Mesendoderm (in vitro differentiated cells): ENCODE results near the gene GRID2.

Experiments
- DNase-seq: peaks from one replicate; pipeline ENCODE4 v3.0.0; 2013
- H2AK5ac ChIP-seq: 2 replicates; pipeline ENCODE4 v1.6.1; 2013; ENCODE audit warnings: low read length, inconsistent platforms
- H2BK120ac ChIP-seq: 2 replicates; pipeline ENCODE4 v1.6.1; 2013; ENCODE audit warnings: low read depth, mild to moderate bottlenecking, low read length, moderate library complexity, mixed read lengths
- H2BK15ac ChIP-seq: replicated peaks from 2 replicates; pipeline ENCODE4 v1.6.1; 2013; ENCODE audit warnings: low read depth, mild to moderate bottlenecking, moderate library complexity
- H2BK5ac ChIP-seq: 2 replicates; pipeline ENCODE4 v1.6.1; 2013; ENCODE audit warnings: low read length, inconsistent platforms
- H3K18ac ChIP-seq: 2 replicates; pipeline ENCODE4 v1.6.1; 2013; ENCODE audit warnings: mild to moderate bottlenecking, low read length, mixed read lengths
- H3K23ac ChIP-seq: one replicate; pipeline ENCODE4 v1.6.1; 2013; ENCODE audit warnings: low read length
- H3K27ac ChIP-seq: 2 replicates; pipeline ENCODE4 v1.5.1; 2013; ENCODE audit warnings: low read depth, mild to moderate bottlenecking, inconsistent platforms, low read length, moderate library complexity
- H3K27me3 ChIP-seq: 2 replicates; pipeline ENCODE4 v1.6.1; 2013; ENCODE audit warnings: low read length, control low read depth, mild to moderate bottlenecking, inconsistent platforms; ENCODE audit not compliant: insufficient read depth, poor library complexity
- H3K36me3 ChIP-seq: 2 replicates; pipeline ENCODE4 v1.6.1; 2013; ENCODE audit warnings: low read length, inconsistent platforms; ENCODE audit not compliant: control insufficient read depth, insufficient read depth
- H3K4ac ChIP-seq: one replicate; pipeline ENCODE4 v1.6.1; 2013; ENCODE audit warnings: low read depth, mild to moderate bottlenecking, low read length, moderate library complexity
- H3K4me1 ChIP-seq: 2 replicates; pipeline ENCODE4 v1.6.1; 2013; ENCODE audit warnings: low read depth, low read length, inconsistent platforms; ENCODE audit not compliant: control insufficient read depth
- H3K4me2 ChIP-seq: 2 replicates; pipeline ENCODE4 v1.6.1; 2013; ENCODE audit warnings: low read length
- H3K4me3 ChIP-seq: 2 replicates; pipeline ENCODE4 v1.5.1; 2013; ENCODE audit warnings: mild to moderate bottlenecking, low read length
- H3K56ac ChIP-seq: one replicate; pipeline ENCODE4 v1.6.1; 2013; ENCODE audit warnings: low read length
- H3K79me1 ChIP-seq: 2 replicates; pipeline ENCODE4 v1.6.1; 2013; ENCODE audit warnings: low read length, inconsistent platforms
- H3K79me2 ChIP-seq: 2 replicates; pipeline ENCODE4 v1.6.1; 2013; ENCODE audit warnings: mild to moderate bottlenecking, low read length; ENCODE audit not compliant: control insufficient read depth, insufficient read depth
- H3K9ac ChIP-seq: 2 replicates; pipeline ENCODE4 v1.6.1; 2013; ENCODE audit warnings: low read length, inconsistent platforms
- H4K5ac ChIP-seq: one replicate; pipeline ENCODE4 v1.6.1; 2013; ENCODE audit warnings: low read length
- H4K8ac ChIP-seq: one replicate; pipeline ENCODE4 v1.6.1; 2013; ENCODE audit warnings: low read depth, mild to moderate bottlenecking, control low read depth, low read length, moderate library complexity
- WGBS: extraction: QIAGEN DNeasy Blood & Tissue Kit; methylation state at CpG from one replicate; pipeline ENCODE4 v1.1.7; 2013; ENCODE audit warnings: low lambda C conversion rate, missing lambda C conversion rate; ENCODE audit not compliant: insufficient coverage; ENCODE audit errors: extremely low coverage; 5-methylcytosine and 5-hydroxymethylcytosine counted together

The GRID2 gene

DNA sequence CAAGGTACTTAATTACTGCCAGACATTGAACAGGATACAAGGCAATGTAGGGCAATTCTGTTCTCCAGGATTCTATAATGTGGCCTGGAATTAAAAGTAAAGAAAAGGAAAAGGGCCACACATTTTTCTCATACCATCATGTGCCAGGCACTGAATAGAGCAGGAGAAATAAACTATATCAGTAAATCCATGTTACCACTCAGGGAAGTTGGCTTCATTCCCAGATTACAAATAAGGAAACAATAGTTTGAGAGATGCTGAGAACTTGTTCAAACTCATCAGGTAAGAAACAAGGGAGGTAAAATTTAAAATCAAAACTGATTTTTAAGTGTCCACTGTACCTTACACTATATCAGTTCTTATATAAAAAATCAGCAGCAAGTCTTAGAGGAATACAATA is 879.8 kb downstream of the GRID2 start:
- Histone ChIP-seq H2AK5ac (no peak overlapping the region), H3K56ac (no peak overlapping the region), H3K23ac (no peak overlapping the region)

DNA sequence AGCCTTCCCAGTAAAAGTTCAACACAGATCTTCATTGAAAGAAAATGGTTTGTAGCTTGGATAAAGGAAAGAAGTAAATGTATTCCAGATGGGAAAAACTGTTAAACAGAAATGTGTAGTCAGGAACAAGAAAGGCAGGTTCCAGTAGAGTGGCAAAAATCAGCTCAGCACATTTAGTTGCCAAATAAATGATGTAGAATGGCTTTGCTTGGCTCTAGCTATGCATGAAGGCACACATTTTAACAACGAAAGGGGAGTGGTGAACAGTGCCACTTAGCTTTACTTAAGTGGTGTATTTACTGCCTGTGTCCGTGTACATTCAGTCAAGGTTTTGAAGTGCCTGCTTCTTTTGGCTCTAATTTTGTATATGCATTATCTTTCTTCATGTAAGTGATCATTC is 880.3 kb downstream of the GRID2 start:
- H3K4me1 ChIP-seq = no peaks in the 10 kb centered on the region
- no peak overlapping the region for H4K8ac ChIP-seq
- no peak overlapping the region for H3K4me3 ChIP-seq
- no peak overlapping the region for H2BK120ac ChIP-seq
- H4K5ac ChIP-seq = no peak overlapping the region
- no CpG with 5 or more reads among the region's 2 CpGs for WGBS
- no peaks in the 10 kb centered on the region for H3K36me3 ChIP-seq
- DNase-seq = no peak
- no peak overlapping the region for H3K23ac ChIP-seq
- no peak overlapping the region for H2AK5ac ChIP-seq
- no peak overlapping the region for H3K27ac ChIP-seq
- H3K18ac ChIP-seq = no peak overlapping the region
- no peak overlapping the region for H2BK15ac ChIP-seq
- H3K79me2 ChIP-seq = no peaks in the 10 kb centered on the region
- no peak overlapping the region for H2BK5ac ChIP-seq
- H3K4ac ChIP-seq = no peak overlapping the region
- H3K4me2 ChIP-seq = no peak overlapping the region
- no peaks in the 10 kb centered on the region for H3K27me3 ChIP-seq
- no peak overlapping the region for H3K9ac ChIP-seq
- H3K56ac ChIP-seq = no peak overlapping the region
- no peaks in the 10 kb centered on the region for H3K79me1 ChIP-seq

More for the DNA sequence above, 879.8 kb downstream of the GRID2 start:
- no peaks in the 10 kb centered on the region for H3K4me1 ChIP-seq
- H4K8ac ChIP-seq = no peak overlapping the region
- H4K5ac ChIP-seq = no peak overlapping the region
- no peak overlapping the region for H3K18ac ChIP-seq
- no peak overlapping the region for H3K27ac ChIP-seq
- no peak overlapping the region for H3K4ac ChIP-seq
- no peaks in the 10 kb centered on the region for H3K79me2 ChIP-seq
- H2BK120ac ChIP-seq = no peak overlapping the region
- no peaks in the 10 kb centered on the region for H3K79me1 ChIP-seq
- no peak overlapping the region for H3K9ac ChIP-seq
- no peak overlapping the region for H2BK5ac ChIP-seq
- H2BK15ac ChIP-seq = no peak overlapping the region
- no peaks in the 10 kb centered on the region for H3K27me3 ChIP-seq
- no peak overlapping the region for H3K4me3 ChIP-seq
- H3K4me2 ChIP-seq = no peak overlapping the region
- no peaks in the 10 kb centered on the region for H3K36me3 ChIP-seq
- no peak for DNase-seq

- H3K36me3 ChIP-seq = no peaks in the 10 kb centered on the region
- no peak overlapping the region for H3K56ac ChIP-seq
- peak; percentile 82 for DNase-seq
- no peak overlapping the region for H2AK5ac ChIP-seq
- no peak overlapping the region for H3K4me3 ChIP-seq
- no peaks in the 10 kb centered on the region for H3K79me2 ChIP-seq
- H2BK120ac ChIP-seq = no peak overlapping the region
- H3K23ac ChIP-seq = no peak overlapping the region
- H2BK15ac ChIP-seq = no peak overlapping the region
- H3K4me2 ChIP-seq = no peak overlapping the region
- H3K4me1 ChIP-seq = no peaks in the 10 kb centered on the region
- no peak overlapping the region for H4K5ac ChIP-seq
- no CpG with 5 or more reads among the region's 1 CpG for WGBS
- no peak overlapping the region for H2BK5ac ChIP-seq
- no peak overlapping the region for H3K4ac ChIP-seq
- no peak overlapping the region for H4K8ac ChIP-seq
- no peaks in the 10 kb centered on the region for H3K79me1 ChIP-seq
- H3K27ac ChIP-seq = no peak overlapping the region
- no peak overlapping the region for H3K9ac ChIP-seq
- H3K27me3 ChIP-seq = no peaks in the 10 kb centered on the region
- H3K18ac ChIP-seq = no peak overlapping the region
Observed at GRCh38 chr4:93186846-93187245, 883.1 kb downstream of the GRID2 start.

- Histone ChIP-seq H3K27me3 (no peaks in the 10 kb centered on the region), H3K4me3 (no peak overlapping the region), H4K5ac (no peak overlapping the region), H2AK5ac (no peak overlapping the region), H2BK120ac (no peak overlapping the region), H3K79me2 (no peaks in the 10 kb centered on the region), H3K4me1 (no peaks in the 10 kb centered on the region), H3K4me2 (no peak overlapping the region), H3K36me3 (no peaks in the 10 kb centered on the region), H3K9ac (no peak overlapping the region), H4K8ac (no peak overlapping the region), H3K79me1 (no peaks in the 10 kb centered on the region), H3K56ac (no peak overlapping the region), H3K18ac (no peak overlapping the region), H3K23ac (no peak overlapping the region), H2BK15ac (no peak overlapping the region), H3K27ac (no peak overlapping the region), H2BK5ac (no peak overlapping the region), H3K4ac (no peak overlapping the region)
- no CpG with 5 or more reads among the region's 4 CpGs for WGBS
- no peak for DNase-seq
Observed at GRCh38 chr4:93187466-93187865, 883.7 kb downstream of the GRID2 start.

- Histone ChIP-seq H2AK5ac (no peak overlapping the region), H3K4ac (no peak overlapping the region), H3K27me3 (no peaks in the 10 kb centered on the region), H3K36me3 (no peaks in the 10 kb centered on the region), H3K79me1 (no peaks in the 10 kb centered on the region), H3K56ac (no peak overlapping the region), H3K4me2 (no peak overlapping the region), H3K23ac (no peak overlapping the region), H4K5ac (no peak overlapping the region), H3K9ac (no peak overlapping the region), H3K4me3 (no peak overlapping the region), H2BK5ac (no peak overlapping the region), H2BK120ac (no peak overlapping the region), H4K8ac (no peak overlapping the region), H3K27ac (no peak overlapping the region), H3K79me2 (no peaks in the 10 kb centered on the region), H2BK15ac (no peak overlapping the region), H3K18ac (no peak overlapping the region), H3K4me1 (no peaks in the 10 kb centered on the region)
- peak; percentile 8 for DNase-seq
- WGBS = no CpG with 5 or more reads among the region's 4 CpGs
Observed at GRCh38 chr4:93187892-93188291, 884.1 kb downstream of the GRID2 start.

DNA sequence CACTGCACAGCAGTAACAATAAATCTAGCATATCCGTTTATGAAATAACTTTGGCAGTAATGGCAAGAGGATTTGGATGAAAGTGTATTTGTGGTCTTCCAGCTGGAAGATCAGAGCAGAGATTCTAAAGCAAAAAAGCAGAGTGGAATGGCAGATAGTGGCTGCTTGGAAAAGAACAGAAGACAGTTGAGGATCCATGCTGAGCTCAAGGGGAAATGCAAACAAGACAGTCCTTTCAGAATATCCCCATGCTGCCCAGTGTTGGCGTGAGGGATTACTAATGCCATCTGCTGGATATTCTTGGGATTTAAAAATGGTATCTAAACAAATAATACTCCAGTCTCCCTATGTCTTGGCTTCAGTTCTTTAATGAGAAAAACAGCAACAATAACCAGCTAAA is 895.7 kb downstream of the GRID2 start:
- no peaks in the 10 kb centered on the region for H3K27me3 ChIP-seq
- H2BK5ac ChIP-seq = no peak overlapping the region
- no peak overlapping the region for H2AK5ac ChIP-seq
- H3K4ac ChIP-seq = no peak overlapping the region
- DNase-seq = peak; percentile 84
- peaks cover 3% of the 10 kb centered on the region for H3K4me1 ChIP-seq
- no peak overlapping the region for H3K4me3 ChIP-seq
- no peak overlapping the region for H2BK120ac ChIP-seq
- no peaks in the 10 kb centered on the region for H3K79me2 ChIP-seq
- H4K5ac ChIP-seq = no peak overlapping the region
- H4K8ac ChIP-seq = no peak overlapping the region
- H3K23ac ChIP-seq = no peak overlapping the region
- no peak overlapping the region for H3K18ac ChIP-seq
- no peak overlapping the region for H2BK15ac ChIP-seq
- no peak overlapping the region for H3K56ac ChIP-seq
- H3K9ac ChIP-seq = no peak overlapping the region
- H3K27ac ChIP-seq = no peak overlapping the region
- no CpG with 5 or more reads among the region's 2 CpGs for WGBS
- no peaks in the 10 kb centered on the region for H3K79me1 ChIP-seq
- no peaks in the 10 kb centered on the region for H3K36me3 ChIP-seq
- no peak overlapping the region for H3K4me2 ChIP-seq
